CD14-positive monocyte (primary cell): ENCODE results near the gene ALDH1L2. TPM values are rescaled to one million over a fixed set of nuclear protein-coding genes. Genes with fewer than 3 reads are reported as not detected.
"Not testable (repeated sequence)": the region's sequence is repeated elsewhere in the genome, so short reads cannot be mapped to it uniquely, and the experiment has no call there.

ENCODE experiments used
- DNase-seq, 3 donors: peaks; one replicate each; pipeline ENCODE4 v3.0.0-alpha.2; 2011 to 2022
- H2AFZ ChIP-seq: 2 replicates; pipeline ENCODE4 v1.6.0; 2012; ENCODE audit warnings: mild to moderate bottlenecking, low read depth, low read length, inconsistent platforms; ENCODE audit not compliant: insufficient read depth, poor library complexity, severe bottlenecking
- H3K27ac ChIP-seq, 2 donors: 1 replicate in 1 of 2; 2 replicates in 1 of 2; pipeline ENCODE4 v1.5.1; 2012 to 2013; ENCODE audit warnings: low read length in 2 of 2, control low read depth in 1 of 2, inconsistent platforms in 1 of 2, low read depth in 1 of 2, mild to moderate bottlenecking in 1 of 2
- H3K27me3 ChIP-seq, 2 donors: one replicate each; pipeline versions ENCODE4 v1.6.0 to v1.6.1; 2011 to 2013; ENCODE audit warnings: low read length in 2 of 2; ENCODE audit not compliant: control insufficient read depth in 2 of 2, insufficient read depth in 2 of 2
- H3K36me3 ChIP-seq, 2 donors: replicated peaks in 1 of 2; 1 replicate in 1 of 2; 2 replicates in 1 of 2; pipeline versions ENCODE4 v1.5.1 to v1.6.1; 2012 to 2013; ENCODE audit warnings: low read length in 2 of 2, control low read depth in 1 of 2, inconsistent platforms in 1 of 2, mild to moderate bottlenecking in 1 of 2; ENCODE audit not compliant: insufficient read depth in 2 of 2, control insufficient read depth in 1 of 2
- H3K4me1 ChIP-seq, 2 donors: 1 replicate in 1 of 2; 2 replicates in 1 of 2; pipeline versions ENCODE4 v1.5.1 to v1.6.1; 2012 to 2013; ENCODE audit warnings: low read length in 2 of 2, control low read depth in 1 of 2, inconsistent platforms in 1 of 2, mild to moderate bottlenecking in 1 of 2, moderate library complexity in 1 of 2; ENCODE audit not compliant: insufficient read depth in 2 of 2, control insufficient read depth in 1 of 2
- H3K4me2 ChIP-seq: replicated peaks from 2 replicates; pipeline ENCODE3; 2012; ENCODE audit warnings: low read length, moderate library complexity, mild to moderate bottlenecking; ENCODE audit not compliant: poor library complexity, severe bottlenecking; ENCODE audit errors: extremely low read depth
- H3K4me3 ChIP-seq, 3 experiments: fragments of 200-600 bp in 1 of 3; sonication (generic) in 1 of 3; replicated peaks in 1 of 3; 1 replicate in 2 of 3; 2 replicates in 1 of 3; pipeline ENCODE4 v1.5.1; 2011 to 2013; ENCODE audit warnings: low read length in 3 of 3, mild to moderate bottlenecking in 3 of 3, control low read depth in 2 of 3, low read depth in 2 of 3, inconsistent platforms in 1 of 3, moderate library complexity in 1 of 3
- H3K79me2 ChIP-seq: 2 replicates; pipeline ENCODE4 v1.6.0; 2012; ENCODE audit warnings: mild to moderate bottlenecking, control low read depth, inconsistent platforms, low read length, moderate library complexity; ENCODE audit not compliant: insufficient read depth
- H3K9ac ChIP-seq: 2 replicates; pipeline ENCODE4 v1.6.0; 2017; ENCODE audit warnings: low read length, mild to moderate bottlenecking; ENCODE audit not compliant: insufficient read depth, poor library complexity, severe bottlenecking
- H3K9me3 ChIP-seq, 2 donors: replicated peaks in 1 of 2; 1 replicate in 1 of 2; 2 replicates in 1 of 2; pipeline versions ENCODE4 v1.5.1 to v1.6.1; 2012 to 2013; ENCODE audit warnings: low read length in 2 of 2, control low read depth in 1 of 2; ENCODE audit not compliant: control insufficient read depth in 1 of 2, insufficient read depth in 1 of 2
- H4K20me1 ChIP-seq: 2 replicates; pipeline ENCODE4 v1.6.0; 2012; ENCODE audit warnings: mild to moderate bottlenecking, low read length, control low read depth, moderate library complexity; ENCODE audit not compliant: insufficient read depth
- H3K27ac Mint-ChIP-seq, 7 donors: one replicate each; pipeline ENCODE4 v1.8.0; 2020; ENCODE audit warnings: mild to moderate bottlenecking in 7 of 7, mixed read lengths in 7 of 7, moderate library complexity in 6 of 7, inconsistent platforms in 2 of 7
- H3K27me3 Mint-ChIP-seq, 3 donors: one replicate each; pipeline ENCODE4 v1.8.0; 2021 to 2022; ENCODE audit warnings: low read depth in 3 of 3, mild to moderate bottlenecking in 3 of 3, mixed read lengths in 3 of 3, moderate library complexity in 3 of 3, inconsistent platforms in 1 of 3
- H3K36me3 Mint-ChIP-seq, 2 donors: one replicate each; pipeline ENCODE4 v1.8.0; 2020; ENCODE audit warnings: mixed read lengths in 2 of 2, inconsistent platforms in 1 of 2, mild to moderate bottlenecking in 1 of 2
- H3K4me1 Mint-ChIP-seq: one replicate; pipeline ENCODE4 v1.8.0; 2020; ENCODE audit warnings: mild to moderate bottlenecking, mixed read lengths
- H3K4me3 Mint-ChIP-seq, 2 donors: one replicate each; pipeline ENCODE4 v1.8.0; 2020; ENCODE audit warnings: mild to moderate bottlenecking in 2 of 2, mixed read lengths in 2 of 2, moderate library complexity in 1 of 2
- H3K9me3 Mint-ChIP-seq, 7 donors: one replicate each; pipeline ENCODE4 v1.8.0; 2020 to 2022; ENCODE audit warnings: mixed read lengths in 7 of 7, mild to moderate bottlenecking in 6 of 7, moderate library complexity in 6 of 7, inconsistent platforms in 2 of 7
- CTCF ChIP-seq: fragments of 200-600 bp; IDR thresholded peaks from one replicate; pipeline ENCODE4 v1.8.0; 2022; ENCODE audit warnings: antibody characterized with exemption, mild to moderate bottlenecking
- WGBS: methylation state at CpG from one replicate; pipeline ENCODE4 v1.1.5; 2013; ENCODE audit warnings: missing lambda C conversion rate; ENCODE audit not compliant: insufficient coverage; 5-methylcytosine and 5-hydroxymethylcytosine counted together
- intact Hi-C, 2 donors: fragments of 100-400 bp; cut with micrococcal nuclease; formaldehyde crosslinking; loops; one replicate each; pipeline versions ENCODE4 v1.15.0 to v1.15.1; 2023
- polyA plus RNA-seq, 3 donors: library from polyadenylated mRNA; depleted of rRNA in 1 of 3; unstranded in 2 of 3; stranded (reverse) in 1 of 3; fragments of 300-500 nt in 2 of 3; fragments of >200 nt in 1 of 3; fragmentation: Illumina TruSeq in 2 of 3; gene quantifications; 1 replicate in 2 of 3; 2 replicates in 1 of 3; pipeline ENCODE4 v1.2.3, GENCODE V29; 2012 to 2021

The ALDH1L2 gene
- polyA plus RNA-seq, 3 donors = 0.03 to 0.20 TPM; not detected in 1

- Histone ChIP-seq H3K4me3 (peak within 1 kb of the TSS; percentile 79 to 98 (median 97)), H3K9ac (peak within 1 kb of the TSS; percentile 72), H3K27me3 (no peaks in the 10 kb centered on the region), H4K20me1 (peaks cover 6% of the 10 kb centered on the region), H3K4me1 (peaks cover 23 to 27% of the 10 kb centered on the region in 2 donors), H3K36me3 (peaks cover 12 to 32% of the 10 kb centered on the region in 2 donors), H3K27ac (peak within 1 kb of the TSS in 1 of 2 donors; percentile 73), H3K79me2 (peaks cover 21% of the 10 kb centered on the region), H2AFZ (peak within 1 kb of the TSS; percentile 98), H3K4me2 (peak within 1 kb of the TSS; percentile 92), H3K9me3 (no peaks in the 10 kb centered on the region)
- Mint-ChIP-seq H3K4me3 (peak within 1 kb of the TSS; percentile 87 to 91), H3K9me3 (peaks cover 0 to 4% (median 0%) of the 10 kb centered on the region in 7 donors), H3K27me3 (peaks cover 0 to 2% (median 2%) of the 10 kb centered on the region in 3 donors), H3K27ac (peak within 1 kb of the TSS in 6 of 7 donors; percentile 63 to 86 (median 80)), H3K36me3 (peaks cover 23 to 24% of the 10 kb centered on the region in 2 donors), H3K4me1 (peaks cover 24% of the 10 kb centered on the region)
- TF ChIP-seq CTCF = no peak
- intact Hi-C loops = no loop called here
- peak; percentile 53 to 74 (median 66) for DNase-seq
- WGBS = under 1% methylated on average over 53 of the region's 59 CpGs
Observed at GRCh38 chr12:104986022-104986941, 98.0 kb downstream of the ALDH1L2 start, which contains the start of gene NOPCHAP1. Gene NOPCHAP1, plus strand, starts transcription at chr12:104986316. Its CDS starts 37 bp downstream, at chr12:104986353.

- no CpG with 5 or more reads among the region's 4 CpGs for WGBS
- intact Hi-C loops = no loop called here
- Histone ChIP-seq H3K79me2 (peaks cover 21% of the 10 kb centered on the region), H3K27me3 (peaks cover 0 to 2% of the 10 kb centered on the region in 2 donors), H2AFZ (no peak overlapping the region), H3K9ac (no peak overlapping the region), H3K4me2 (peak overlapping the region; percentile 92), H3K36me3 (peaks cover 3 to 22% of the 10 kb centered on the region in 2 donors), H3K9me3 (no peaks in the 10 kb centered on the region), H4K20me1 (peaks cover 6% of the 10 kb centered on the region), H3K4me1 (peaks cover 23 to 27% of the 10 kb centered on the region in 2 donors), H3K27ac (no peak overlapping the region), H3K4me3 (peak overlapping the region in 1 of 3 experiments; percentile 97)
- Mint-ChIP-seq H3K27me3 (peaks cover 0 to 2% (median 2%) of the 10 kb centered on the region in 3 donors), H3K36me3 (peaks cover 14 to 15% of the 10 kb centered on the region in 2 donors), H3K4me1 (peaks cover 24% of the 10 kb centered on the region), H3K9me3 (peaks cover 0 to 4% (median 0%) of the 10 kb centered on the region in 7 donors), H3K27ac (no peak overlapping the region), H3K4me3 (no peak overlapping the region)
- no peak for TF ChIP-seq CTCF
- no peak for DNase-seq
Observed at GRCh38 chr12:104985206-104985605, 99.1 kb downstream of the ALDH1L2 start.

GRCh38 chr12:104977688-104978087 is 106.6 kb downstream of the ALDH1L2 start:
- H3K27me3 Mint-ChIP-seq, H3K9ac ChIP-seq, H4K20me1 ChIP-seq, intact Hi-C loops, H2AFZ ChIP-seq, H3K79me2 ChIP-seq, DNase-seq, H3K27me3 ChIP-seq, H3K4me2 ChIP-seq, H3K36me3 Mint-ChIP-seq, H3K27ac ChIP-seq, H3K4me3 ChIP-seq, H3K9me3 Mint-ChIP-seq, H3K36me3 ChIP-seq, H3K9me3 ChIP-seq, H3K4me3 Mint-ChIP-seq: not testable (repeated sequence)
- Mint-ChIP-seq H3K4me1 (peaks cover 35% of the 10 kb centered on the region), H3K27ac (peak overlapping the region in 2 of 7 donors; percentile 26 to 46)
- peaks cover 35 to 38% of the 10 kb centered on the region in 2 donors for H3K4me1 ChIP-seq
- 96% methylated on average over 15 of the region's 15 CpGs for WGBS
